Stimulated activated CD8-positive, alpha-beta memory T cell treated with anti-CD3 and anti-CD28 coated beads, Interleukin-7, amount 100 ng/mL, for 4 hours (primary cell): ENCODE data around the gene DMAC2L.
"Not testable (repeated sequence)": the region's sequence is repeated elsewhere in the genome, so short reads cannot be mapped to it uniquely, and the experiment has no call there.

Experiments
- DNase-seq, 2 donors: peaks; one replicate each; pipeline ENCODE4 v3.0.0-alpha.2; 2020; ENCODE audit warnings: low read depth in 2 of 2

The DMAC2L gene

GRCh38 chr14:50311972-50312733 is at the start of gene DMAC2L, which contains the start of gene L2HGDH:
Gene DMAC2L (plus strand): TSS chr14:50312324. CDS start chr14:50321488, 9,164 bp downstream.
Gene L2HGDH (minus strand): TSS chr14:50312229. CDS start chr14:50312150, 79 bp downstream.
- peak; percentile 73 to 86 for DNase-seq

- DNase-seq = no peak
Measured at GRCh38 chr14:50262865-50263264, 49.3 kb upstream of the DMAC2L start.

- DNase-seq = no peak
Measured at GRCh38 chr14:50263321-50263720, 48.8 kb upstream of the DMAC2L start.

GRCh38 chr14:50265029-50265428 is 47.1 kb upstream of the DMAC2L start:
- no peak for DNase-seq

GRCh38 chr14:50270932-50271331 is 41.2 kb upstream of the DMAC2L start:
- no peak for DNase-seq

GRCh38 chr14:50272498-50272897 is 39.6 kb upstream of the DMAC2L start:
- no peak for DNase-seq

GRCh38 chr14:50285861-50286260 is 26.3 kb upstream of the DMAC2L start:
- DNase-seq = no peak

GRCh38 chr14:50288146-50288545 is 24.0 kb upstream of the DMAC2L start:
- no peak for DNase-seq

- DNase-seq = no peak
Measured at GRCh38 chr14:50290306-50290705, 21.8 kb upstream of the DMAC2L start.

GRCh38 chr14:50299585-50299984 is 12.5 kb upstream of the DMAC2L start:
- no peak for DNase-seq

- no peak for DNase-seq
Measured at GRCh38 chr14:50301914-50302313, 10.2 kb upstream of the DMAC2L start.

- DNase-seq = no peak
Measured at GRCh38 chr14:50303744-50304471, 8.2 kb upstream of the DMAC2L start.

- DNase-seq = no peak
Measured at GRCh38 chr14:50308363-50308915, 3.7 kb upstream of the DMAC2L start.

- no peak for DNase-seq
Measured at GRCh38 chr14:50310445-50310844, 1.7 kb upstream of the DMAC2L start.

- DNase-seq = no peak
Measured at GRCh38 chr14:50311337-50311971, 670 bp upstream of the DMAC2L start.

- DNase-seq = no peak
Measured at GRCh38 chr14:50312734-50313054, 570 bp downstream of the DMAC2L start.

- not testable (repeated sequence) for DNase-seq
Measured at GRCh38 chr14:50314098-50314497, 2.0 kb downstream of the DMAC2L start.

- no peak for DNase-seq
Measured at GRCh38 chr14:50318031-50318626, 6.0 kb downstream of the DMAC2L start.

GRCh38 chr14:50319293-50319692 is 7.2 kb downstream of the DMAC2L start:
- no peak for DNase-seq

- no peak for DNase-seq
Measured at GRCh38 chr14:50319721-50320120, 7.6 kb downstream of the DMAC2L start.

GRCh38 chr14:50320283-50320682 is 8.2 kb downstream of the DMAC2L start:
- no peak for DNase-seq
